Measurements from ENCODE around the gene GOLT1B.

GOLT1B gene

DNA sequence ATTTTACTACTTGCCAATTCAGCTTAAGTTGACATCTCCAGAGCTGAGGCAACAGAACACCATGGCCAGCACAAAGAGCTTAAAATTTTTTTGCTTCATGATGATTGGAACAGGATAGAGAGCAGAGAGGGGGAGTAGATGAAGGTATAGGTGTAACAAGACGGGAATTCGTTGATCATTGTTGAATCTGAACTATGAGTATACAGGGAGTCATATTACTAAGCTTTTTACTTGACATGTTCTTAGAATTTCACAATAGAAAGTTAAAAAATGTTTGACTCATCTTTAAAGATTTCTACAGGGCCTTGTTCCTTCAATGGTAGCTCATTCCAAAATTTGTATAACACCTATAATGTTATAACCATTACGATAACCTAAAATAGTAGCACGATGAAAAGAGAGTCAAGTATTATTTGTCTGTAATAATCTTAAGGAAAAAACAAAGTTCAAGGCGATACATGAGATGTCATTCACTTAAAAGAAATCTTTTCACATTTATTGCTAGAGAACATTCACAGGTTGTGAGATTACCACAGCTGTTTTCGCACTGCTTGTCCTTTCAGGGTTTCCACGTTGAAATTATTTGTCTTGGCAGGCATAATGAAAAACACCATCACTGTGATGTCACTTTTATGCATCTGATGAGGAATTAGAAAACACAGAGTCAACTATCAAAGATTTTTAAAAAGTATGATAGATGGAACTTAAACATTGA lies 58.4 kb downstream of the GOLT1B start:
- TF ChIP-seq EZH2phosphoT487 (conservative IDR thresholded peaks at IDR 0.05; ENCODE audit: low read length) (no peak), CTCF (IDR thresholded peaks at IDR 0.05; ENCODE audit: insufficient read depth, low read length, poor library complexity, severe bottlenecking) (no peak)
- no peaks in the 10 kb centered on the region for H3K79me2 ChIP-seq (ENCODE audit: insufficient read depth, low read length)
- no peaks in the 10 kb centered on the region for H3K9me3 ChIP-seq (ENCODE audit: insufficient read depth, low read length)
- H3K9me2 ChIP-seq (replicated peaks; ENCODE audit: insufficient read depth, low read length): no peaks in the 10 kb centered on the region
- no peak overlapping the region for H3K9ac ChIP-seq (ENCODE audit: low read length)
- H3K36me3 ChIP-seq (ENCODE audit: low read length): no peaks in the 10 kb centered on the region
- no peak overlapping the region for H3K27ac ChIP-seq (ENCODE audit: low read depth, low read length)
- H4K20me1 ChIP-seq (ENCODE audit: low read depth, low read length): no peaks in the 10 kb centered on the region
- H2AFZ ChIP-seq (ENCODE audit: low read depth, low read length, severe bottlenecking): no peak overlapping the region
- no peaks in the 10 kb centered on the region for H3K27me3 ChIP-seq (ENCODE audit: low read length)
- no peak overlapping the region for H3K4me3 ChIP-seq (ENCODE audit: insufficient read depth, low read length, poor library complexity, severe bottlenecking)
- no peak overlapping the region for H3K4me2 ChIP-seq (ENCODE audit: low read depth, low read length, poor library complexity, severe bottlenecking)
- no peaks in the 10 kb centered on the region for H3F3A ChIP-seq (ENCODE audit: insufficient read depth)

GRCh38 chr12:21561158-21561557 lies 59.6 kb downstream of the GOLT1B start:
- H3K9me3 ChIP-seq (ENCODE audit: insufficient read depth, low read length): no peaks in the 10 kb centered on the region
- H3K9me2 ChIP-seq (replicated peaks; ENCODE audit: insufficient read depth, low read length): no peaks in the 10 kb centered on the region
- no peaks in the 10 kb centered on the region for H3K79me2 ChIP-seq (ENCODE audit: insufficient read depth, low read length)
- H3K27ac ChIP-seq (ENCODE audit: low read depth, low read length): no peak overlapping the region
- H3K27me3 ChIP-seq (ENCODE audit: low read length): no peaks in the 10 kb centered on the region
- H3K4me2 ChIP-seq (ENCODE audit: low read depth, low read length, poor library complexity, severe bottlenecking): no peak overlapping the region
- no peaks in the 10 kb centered on the region for H3F3A ChIP-seq (ENCODE audit: insufficient read depth)
- no peak overlapping the region for H3K4me3 ChIP-seq (ENCODE audit: insufficient read depth, low read length, poor library complexity, severe bottlenecking)
- no peak overlapping the region for H2AFZ ChIP-seq (ENCODE audit: low read depth, low read length, severe bottlenecking)
- TF ChIP-seq CTCF (IDR thresholded peaks at IDR 0.05; ENCODE audit: insufficient read depth, low read length, poor library complexity, severe bottlenecking) (no peak), EZH2phosphoT487 (conservative IDR thresholded peaks at IDR 0.05; ENCODE audit: low read length) (no peak)
- no peaks in the 10 kb centered on the region for H4K20me1 ChIP-seq (ENCODE audit: low read depth, low read length)
- H3K9ac ChIP-seq (ENCODE audit: low read length): no peak overlapping the region
- no peaks in the 10 kb centered on the region for H3K36me3 ChIP-seq (ENCODE audit: low read length)

DNA sequence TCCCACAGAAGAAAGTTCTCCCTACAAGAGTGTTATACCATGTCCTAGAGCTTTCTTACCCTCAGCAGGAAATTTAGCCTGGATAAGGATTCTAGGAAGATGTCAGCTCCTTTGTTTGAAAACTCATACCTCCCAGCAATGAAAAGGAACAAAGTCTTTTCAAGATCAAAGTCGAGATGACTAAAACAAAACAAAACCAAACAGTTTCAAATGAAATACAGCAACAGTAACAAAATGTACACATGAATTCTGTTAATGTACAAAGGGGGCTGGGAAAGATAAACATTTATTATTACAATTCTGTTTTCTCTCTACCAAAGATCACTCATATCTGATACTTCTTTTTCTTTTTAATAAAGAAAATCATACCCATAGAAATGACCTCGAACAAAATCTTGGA lies 61.3 kb downstream of the GOLT1B start:
- Histone ChIP-seq H3K79me2 (ENCODE audit: insufficient read depth, low read length) (no peaks in the 10 kb centered on the region), H3K27me3 (ENCODE audit: low read length) (no peaks in the 10 kb centered on the region), H3K4me2 (ENCODE audit: low read depth, low read length, poor library complexity, severe bottlenecking) (no peak overlapping the region), H3K4me3 (ENCODE audit: insufficient read depth, low read length, poor library complexity, severe bottlenecking) (no peak overlapping the region), H3K9me2 (replicated peaks; ENCODE audit: insufficient read depth, low read length) (no peaks in the 10 kb centered on the region), H3F3A (ENCODE audit: insufficient read depth) (no peaks in the 10 kb centered on the region), H4K20me1 (ENCODE audit: low read depth, low read length) (no peaks in the 10 kb centered on the region), H3K9ac (ENCODE audit: low read length) (no peak overlapping the region), H3K27ac (ENCODE audit: low read depth, low read length) (no peak overlapping the region), H3K9me3 (ENCODE audit: insufficient read depth, low read length) (no peaks in the 10 kb centered on the region), H3K36me3 (ENCODE audit: low read length) (no peaks in the 10 kb centered on the region), H2AFZ (ENCODE audit: low read depth, low read length, severe bottlenecking) (no peak overlapping the region)
- TF ChIP-seq EZH2phosphoT487 (conservative IDR thresholded peaks at IDR 0.05; ENCODE audit: low read length) (no peak), CTCF (IDR thresholded peaks at IDR 0.05; ENCODE audit: insufficient read depth, low read length, poor library complexity, severe bottlenecking) (no peak)
